WTC11 (cell line): ENCODE results near the gene TMEM127.

Source experiments
- CTCF ChIP-seq: fragments of 200-600 bp; IDR thresholded peaks from 2 replicates; pipeline ENCODE4 v1.8.0; 2022; ENCODE audit warnings: antibody characterized with exemption
- IRF1 ChIP-seq: sonication (generic); formaldehyde crosslinking; IDR thresholded peaks from 2 replicates; pipeline ENCODE4 v1.8.0; 2023; ENCODE audit warnings: missing genetic modification reagents
- MLX ChIP-seq: sonication (generic); formaldehyde crosslinking; IDR thresholded peaks from 2 replicates; pipeline ENCODE4 v1.8.1; 2023; ENCODE audit warnings: mild to moderate bottlenecking, missing genetic modification reagents, moderate library complexity
- MXD4 ChIP-seq: fragments of 250-450 bp; sonication (Bioruptor Pico); IDR thresholded peaks from 2 replicates; pipeline ENCODE4 v1.8.0; 2021; ENCODE audit warnings: mild to moderate bottlenecking, moderate library complexity, borderline replicate concordance
- NR3C1 ChIP-seq: sonication (generic); formaldehyde crosslinking; conservative IDR thresholded peaks from 2 replicates; pipeline ENCODE4 v1.8.1; 2023; ENCODE audit warnings: low read depth, mild to moderate bottlenecking, missing genetic modification reagents
- ZBTB43 ChIP-seq: sonication (generic); formaldehyde crosslinking; IDR thresholded peaks from 2 replicates; pipeline ENCODE4 v1.8.1; 2023; ENCODE audit warnings: mild to moderate bottlenecking, missing genetic modification reagents

- TF ChIP-seq NR3C1 (CRISPR knock-in tag) (no peak), IRF1 (CRISPR knock-in tag) (no peak), CTCF (no peak), MXD4 (CRISPR knock-in tag) (no peak), ZBTB43 (no peak), MLX (CRISPR knock-in tag) (no peak)
Measured at GRCh38 chr2:96201338-96201737, 64.5 kb downstream of the TMEM127 start.
